Fibroblast of villous mesenchyme (primary cell): ENCODE data around the gene VPS4A. TPM values are rescaled to one million over a fixed set of nuclear protein-coding genes. Genes with fewer than 3 reads are reported as not detected.

Experiments used
- DNase-seq: peaks from one replicate; pipeline ENCODE4 v3.0.0-alpha.2; 2010; ENCODE audit warnings: low read depth
- H3K4me3 ChIP-seq: 2 replicates; pipeline ENCODE4 v1.5.1; 2011; ENCODE audit warnings: low read depth, mild to moderate bottlenecking, low read length
- CTCF ChIP-seq: IDR thresholded peaks from 2 replicates; pipeline ENCODE4 v1.5.1; 2012; ENCODE audit warnings: low read depth, mild to moderate bottlenecking, low read length; ENCODE audit not compliant: insufficient read depth
- total RNA-seq: library from RNA; depleted of rRNA; stranded (reverse); fragments of >200 nt; gene quantifications from 2 replicates; pipeline ENCODE4 v1.2.3, GENCODE V29; 2012

VPS4A gene
- total RNA-seq, 1 donor, result 31.1 TPM

GRCh38 chr16:69326172-69326873 lies 15.2 kb downstream of the VPS4A start:
- no peak for TF ChIP-seq CTCF
- H3K4me3 ChIP-seq, result no peak overlapping the region
- DNase-seq, result no peak

- H3K4me3 ChIP-seq, result no peak overlapping the region
- TF ChIP-seq CTCF, result no peak
- no peak for DNase-seq
Observed at GRCh38 chr16:69327585-69328310, 16.6 kb downstream of the VPS4A start.

- TF ChIP-seq CTCF, result no peak
- peak overlapping the region; percentile 74 for H3K4me3 ChIP-seq
- DNase-seq, result peak; percentile 34
Observed at GRCh38 chr16:69328854-69329316, 17.7 kb downstream of the VPS4A start.

- TF ChIP-seq CTCF, result no peak
- H3K4me3 ChIP-seq, result peak overlapping the region; percentile 74
- DNase-seq, result no peak
Observed at GRCh38 chr16:69329369-69330285, 18.5 kb downstream of the VPS4A start.

- no peak for TF ChIP-seq CTCF
- H3K4me3 ChIP-seq, result peak within 1 kb of the TSS; percentile 74
- DNase-seq, result peak; percentile 92
Observed at GRCh38 chr16:69330286-69331109, 19.3 kb downstream of the VPS4A start, which contains the start of gene PDF. TSS of gene PDF (minus strand) at chr16:69330588. CDS start at chr16:69330570, 18 bp downstream.

- no peak overlapping the region for H3K4me3 ChIP-seq
- no peak for DNase-seq
- no peak for TF ChIP-seq CTCF
Observed at GRCh38 chr16:69334696-69335095, 23.5 kb downstream of the VPS4A start.
